ENCODE data around the gene MAP3K6. TPM values are rescaled to one million over a fixed set of nuclear protein-coding genes. Genes with fewer than 3 reads are reported as not detected.

Gene MAP3K6
- total and polyA plus RNA-seq, 2 of the 13 experiments (the other 11 are each of a cell fraction or from before 2014, with no cell fraction given), result 2.7 to 3.2 TPM

GRCh38 chr1:27350663-27351540 lies 15.9 kb downstream of the MAP3K6 start (continued):
- TF ChIP-seq HNF1A (IDR thresholded peaks at IDR 0.05; ENCODE audit: low read depth) (no peak), HNF1A (CRISPR knock-in tag; IDR thresholded peaks at IDR 0.05; ENCODE audit: borderline replicate concordance) (no peak), ZBTB33 (CRISPR knock-in tag; IDR thresholded peaks at IDR 0.05) (peak; percentile 88), ZNF451 (CRISPR knock-in tag; IDR thresholded peaks at IDR 0.05) (no peak), ZNF335 (CRISPR knock-in tag; IDR thresholded peaks at IDR 0.05) (no peak), GFI1 (CRISPR knock-in tag; IDR thresholded peaks at IDR 0.05; ENCODE audit: borderline replicate concordance) (0 out of 2 replicates have a peak, but pooled peaks have one; percentile 54)
